Breast epithelium (tissue), 4 donors: ENCODE data around the gene PWWP2B. TPM values are rescaled to one million over a fixed set of nuclear protein-coding genes. Genes with fewer than 3 reads are reported as not detected.

ENCODE experiments used
- DNase-seq, 2 donors: peaks; one replicate each; pipeline ENCODE4 v3.0.0-alpha.2; 2019; ENCODE audit warnings: low spot score in 2 of 2
- H3K27ac ChIP-seq, 2 donors: fragments of 200-600 bp; sonication (generic) in 1 of 2; one replicate each; pipeline ENCODE4 v1.5.1; 2016 to 2019; ENCODE audit warnings: mild to moderate bottlenecking in 1 of 2
- H3K27me3 ChIP-seq, 2 donors: fragments of 200-600 bp; sonication (generic) in 1 of 2; one replicate each; pipeline versions ENCODE4 v1.5.1 to v1.6.0; 2017 to 2019; ENCODE audit warnings: control low read depth in 1 of 2, mild to moderate bottlenecking in 1 of 2
- H3K36me3 ChIP-seq: fragments of 200-600 bp; one replicate; pipeline ENCODE4 v1.5.1; 2019
- H3K4me1 ChIP-seq, 2 donors: fragments of 200-600 bp; sonication (generic); one replicate each; pipeline ENCODE4 v1.5.1; 2016 to 2019; ENCODE audit warnings: control low read depth in 1 of 2
- H3K4me3 ChIP-seq, 3 donors: fragments of 200-600 bp; sonication (generic); 1 replicate in 2 of 3; 2 replicates in 1 of 3; pipeline ENCODE4 v1.5.1; 2016 to 2019; ENCODE audit warnings: mild to moderate bottlenecking in 3 of 3, moderate library complexity in 2 of 3
- H3K9me3 ChIP-seq, 2 donors: fragments of 200-600 bp; sonication (generic) in 1 of 2; one replicate each; pipeline ENCODE4 v1.5.1; 2016 to 2019; ENCODE audit warnings: control low read depth in 1 of 2
- POLR2A ChIP-seq: fragments of 450-650 bp; IDR thresholded peaks from one replicate; pipeline ENCODE4 v1.6.1; 2016; ENCODE audit warnings: antibody characterized with exemption, mild to moderate bottlenecking, moderate library complexity
- POLR2AphosphoS5 ChIP-seq, 3 donors: sonication (generic); formaldehyde crosslinking; IDR thresholded peaks; one replicate each; pipeline ENCODE4 v1.6.1; 2017; ENCODE audit warnings: antibody characterized with exemption in 3 of 3
- intact Hi-C: fragments of 100-400 bp; cut with DNase I; formaldehyde crosslinking; loops from one replicate; pipeline ENCODE4 v1.15.1; 2023; ENCODE audit warnings: low total_unique reads
- total RNA-seq, 3 donors: library from RNA; depleted of rRNA; stranded (reverse); fragments of >200 nt; gene quantifications; one replicate each; pipeline ENCODE4 v1.1.0, GENCODE V29; 2016
- TF ChIP-seq, protein P1 (sequence below), 3 donors: fragments of 450-650 bp; IDR thresholded peaks; one replicate each; pipeline ENCODE4 v1.5.1; 2016 to 2017; ENCODE audit warnings: antibody characterized with exemption in 3 of 3, mild to moderate bottlenecking in 3 of 3, moderate library complexity in 3 of 3

The PWWP2B gene
- total RNA-seq, 3 donors from 2014 or later: 10.7 to 15.5 (median 13.4) TPM

DNA sequence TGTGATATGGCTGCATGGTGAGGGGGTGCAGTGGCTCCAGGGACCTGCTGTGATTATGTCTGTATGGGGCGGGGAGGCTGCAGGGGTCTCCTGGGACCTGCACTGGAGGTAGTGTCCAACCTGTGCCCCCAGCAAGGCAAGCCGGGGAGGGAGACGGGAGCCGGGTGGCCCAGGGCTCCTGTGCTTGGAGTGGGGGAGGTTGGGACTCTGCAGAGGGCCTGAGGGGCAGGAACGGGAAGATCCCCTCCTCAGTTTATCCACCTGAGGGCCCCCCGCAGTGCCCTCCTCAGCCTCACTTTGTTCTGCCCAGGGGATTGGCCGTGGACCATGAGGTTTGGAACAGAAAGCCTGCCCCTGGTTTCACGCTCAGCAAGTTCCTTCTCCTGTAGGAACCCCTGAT lies 22.8 kb upstream of the PWWP2B start:
- no peaks in the 10 kb centered on the region for H3K27me3 ChIP-seq
- no peak for TF ChIP-seq POLR2AphosphoS5 (IDR thresholded peaks at IDR 0.05)
- no peak for TF ChIP-seq POLR2A
- TF ChIP-seq, protein P1, sequence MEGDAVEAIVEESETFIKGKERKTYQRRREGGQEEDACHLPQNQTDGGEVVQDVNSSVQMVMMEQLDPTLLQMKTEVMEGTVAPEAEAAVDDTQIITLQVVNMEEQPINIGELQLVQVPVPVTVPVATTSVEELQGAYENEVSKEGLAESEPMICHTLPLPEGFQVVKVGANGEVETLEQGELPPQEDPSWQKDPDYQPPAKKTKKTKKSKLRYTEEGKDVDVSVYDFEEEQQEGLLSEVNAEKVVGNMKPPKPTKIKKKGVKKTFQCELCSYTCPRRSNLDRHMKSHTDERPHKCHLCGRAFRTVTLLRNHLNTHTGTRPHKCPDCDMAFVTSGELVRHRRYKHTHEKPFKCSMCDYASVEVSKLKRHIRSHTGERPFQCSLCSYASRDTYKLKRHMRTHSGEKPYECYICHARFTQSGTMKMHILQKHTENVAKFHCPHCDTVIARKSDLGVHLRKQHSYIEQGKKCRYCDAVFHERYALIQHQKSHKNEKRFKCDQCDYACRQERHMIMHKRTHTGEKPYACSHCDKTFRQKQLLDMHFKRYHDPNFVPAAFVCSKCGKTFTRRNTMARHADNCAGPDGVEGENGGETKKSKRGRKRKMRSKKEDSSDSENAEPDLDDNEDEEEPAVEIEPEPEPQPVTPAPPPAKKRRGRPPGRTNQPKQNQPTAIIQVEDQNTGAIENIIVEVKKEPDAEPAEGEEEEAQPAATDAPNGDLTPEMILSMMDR (IDR thresholded peaks at IDR 0.05): no peak
- H3K4me1 ChIP-seq: no peaks in the 10 kb centered on the region
- no peak overlapping the region for H3K27ac ChIP-seq
- H3K36me3 ChIP-seq: no peaks in the 10 kb centered on the region
- DNase-seq: peak in 1 of 2 donors; percentile 35
- no peak overlapping the region for H3K4me3 ChIP-seq
- intact Hi-C loops: no loop called here
- no peaks in the 10 kb centered on the region for H3K9me3 ChIP-seq

GRCh38 chr10:132374612-132375011 lies 22.4 kb upstream of the PWWP2B start:
- no peak for TF ChIP-seq POLR2A
- TF ChIP-seq POLR2AphosphoS5 (IDR thresholded peaks at IDR 0.05): no peak
- TF ChIP-seq, protein P1 (IDR thresholded peaks at IDR 0.05): no peak
- no peaks in the 10 kb centered on the region for H3K4me1 ChIP-seq
- no peaks in the 10 kb centered on the region for H3K36me3 ChIP-seq
- DNase-seq: peak in 1 of 2 donors; percentile 17
- no peaks in the 10 kb centered on the region for H3K9me3 ChIP-seq
- H3K27me3 ChIP-seq: no peaks in the 10 kb centered on the region
- H3K27ac ChIP-seq: no peak overlapping the region
- intact Hi-C loops: no loop called here
- no peak overlapping the region for H3K4me3 ChIP-seq

DNA sequence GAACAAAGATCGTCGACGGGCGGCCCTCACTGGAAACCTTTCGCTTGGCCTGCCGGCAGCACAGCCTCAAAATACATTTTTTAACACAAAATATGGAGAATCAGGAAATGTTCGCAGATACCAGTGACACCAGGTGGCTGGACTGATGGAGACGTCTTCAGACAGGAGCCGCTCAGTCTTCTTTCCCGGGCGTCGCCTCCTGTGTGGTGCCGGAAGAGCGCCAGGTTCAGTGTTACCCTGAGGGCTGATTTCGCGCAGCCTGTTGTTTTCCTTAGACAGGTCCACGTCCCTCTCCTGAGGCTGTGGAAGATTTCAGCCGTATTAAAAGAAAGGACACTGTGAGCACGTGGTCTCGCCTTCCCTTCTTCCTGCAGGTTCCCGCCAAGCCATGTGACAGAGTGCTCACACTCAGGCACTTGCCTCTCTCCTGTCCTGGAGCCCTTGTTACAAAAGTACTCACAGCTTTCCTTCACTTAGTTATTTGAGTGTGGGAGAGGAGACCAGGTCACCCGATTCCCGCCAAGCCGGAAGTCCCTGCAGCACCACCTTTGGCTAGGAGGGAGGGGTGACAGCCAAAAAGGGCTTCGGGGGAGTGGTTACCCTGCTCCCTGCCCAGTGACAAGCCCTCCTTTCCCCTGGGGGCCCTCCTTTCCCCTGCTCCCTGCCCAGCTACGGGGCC lies 21.7 kb upstream of the PWWP2B start:
- H3K36me3 ChIP-seq: no peaks in the 10 kb centered on the region
- H3K9me3 ChIP-seq: no peaks in the 10 kb centered on the region
- no peaks in the 10 kb centered on the region for H3K27me3 ChIP-seq
- H3K4me3 ChIP-seq: no peak overlapping the region
- H3K27ac ChIP-seq: peak overlapping the region in 1 of 2 donors; percentile 19
- H3K4me1 ChIP-seq: no peaks in the 10 kb centered on the region
- peak in 1 of 2 donors; percentile 49 for DNase-seq
- intact Hi-C loops: no loop called here
- TF ChIP-seq POLR2A (no peak), POLR2AphosphoS5 (IDR thresholded peaks at IDR 0.05) (no peak)
- TF ChIP-seq, protein P1 (IDR thresholded peaks at IDR 0.05): no peak

GRCh38 chr10:132375795-132376297 lies 21.2 kb upstream of the PWWP2B start:
- Histone ChIP-seq H3K27me3 (no peaks in the 10 kb centered on the region), H3K4me3 (no peak overlapping the region), H3K27ac (peak overlapping the region in 1 of 2 donors; percentile 19), H3K9me3 (no peaks in the 10 kb centered on the region), H3K36me3 (no peaks in the 10 kb centered on the region), H3K4me1 (no peaks in the 10 kb centered on the region)
- TF ChIP-seq, protein P1 (IDR thresholded peaks at IDR 0.05): no peak
- TF ChIP-seq POLR2AphosphoS5 (IDR thresholded peaks at IDR 0.05) (no peak), POLR2A (no peak)
- intact Hi-C loops: no loop called here
- DNase-seq: no peak

GRCh38 chr10:132376394-132376851 lies 20.6 kb upstream of the PWWP2B start:
- TF ChIP-seq POLR2A: no peak
- no peak for TF ChIP-seq POLR2AphosphoS5 (IDR thresholded peaks at IDR 0.05)
- TF ChIP-seq, protein P1 (IDR thresholded peaks at IDR 0.05): no peak
- intact Hi-C loops: no loop called here
- H3K36me3 ChIP-seq: no peaks in the 10 kb centered on the region

More at GRCh38 chr10:132376394-132376851, 20.6 kb upstream of the PWWP2B start:
- H3K27me3 ChIP-seq: no peaks in the 10 kb centered on the region
- H3K4me3 ChIP-seq: no peak overlapping the region
- H3K27ac ChIP-seq: no peak overlapping the region
- DNase-seq: peak in 1 of 2 donors; percentile 35
- no peaks in the 10 kb centered on the region for H3K4me1 ChIP-seq
- peaks cover 0 to 4% of the 10 kb centered on the region in 2 donors for H3K9me3 ChIP-seq
